ENCODE measurements around the gene CXCL16.

Gene CXCL16

GRCh38 chr17:4739122-4740024 is at the start of gene CXCL16, which contains the start of gene ZMYND15:
Gene CXCL16 (minus strand): TSS chr17:4739928. CDS start chr17:4739339, 589 bp downstream.
Gene ZMYND15 (plus strand): TSS chr17:4739833. CDS start chr17:4740549, 716 bp downstream.
- DNase-seq: no peak

- no peak for DNase-seq
Observed at GRCh38 chr17:4788807-4789700, 49.3 kb upstream of the CXCL16 start, which contains the start of gene GLTPD2. Gene GLTPD2 (plus strand): TSS chr17:4788964. CDS start chr17:4789012, 48 bp downstream.

DNA sequence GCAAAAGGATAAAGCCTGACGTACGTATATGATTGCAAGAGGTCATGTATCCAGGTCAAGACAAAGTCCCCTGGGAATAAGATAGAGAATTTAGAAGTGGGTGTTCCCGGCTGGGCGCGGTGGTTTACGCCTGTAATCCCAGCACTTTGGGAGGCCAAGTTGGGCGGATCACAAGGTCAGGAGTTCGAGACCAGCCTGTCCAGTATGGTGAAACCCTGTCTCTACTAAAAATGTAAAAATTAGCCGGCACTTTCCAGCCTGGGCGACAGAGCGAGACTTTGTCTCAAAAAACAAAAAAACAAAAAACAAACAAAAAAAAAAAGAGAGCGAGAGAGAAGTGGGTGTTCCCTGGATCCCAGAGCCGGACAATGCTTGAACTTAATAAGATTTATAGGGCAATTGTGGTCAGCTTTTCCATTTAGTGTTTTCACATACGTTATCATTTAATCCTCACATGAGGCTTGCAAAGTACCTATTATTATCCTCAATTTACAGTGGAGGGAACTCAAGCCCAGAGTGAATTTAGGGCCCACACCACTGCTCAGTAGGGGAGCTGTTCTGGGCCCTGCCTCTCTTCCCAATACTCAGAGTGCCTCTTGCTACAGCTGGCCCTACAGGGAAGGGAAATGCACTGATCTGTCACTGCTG is 48.6 kb upstream of the CXCL16 start:
- DNase-seq: no peak

DNA sequence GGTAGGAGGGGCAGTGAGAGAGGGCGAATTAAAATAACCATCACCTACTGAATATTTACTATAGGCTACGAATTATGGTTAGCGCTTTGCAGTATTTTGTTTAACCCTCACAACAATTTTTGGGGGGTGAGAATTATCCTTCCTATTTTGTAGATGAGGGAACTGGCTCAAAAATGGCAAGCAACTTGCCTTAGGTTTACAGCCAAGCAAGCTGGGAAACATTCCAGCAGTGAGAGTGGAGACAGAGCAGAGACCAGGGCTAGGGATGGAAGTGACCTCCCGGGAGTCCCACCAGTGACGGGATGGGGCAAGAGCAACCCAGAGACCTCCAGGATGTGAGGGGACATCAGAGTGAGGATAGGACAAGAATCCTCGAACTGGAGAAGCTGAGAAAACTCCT is 46.8 kb upstream of the CXCL16 start:
- no peak for DNase-seq

GRCh38 chr17:4786106-4786511 is 46.4 kb upstream of the CXCL16 start, which contains the start of gene VMO1:
Gene VMO1 (minus strand): TSS chr17:4786364. CDS start chr17:4786352, 12 bp downstream.
- DNase-seq: peak; percentile 73

- DNase-seq: no peak
Observed at GRCh38 chr17:4785311-4786105, 45.8 kb upstream of the CXCL16 start.

- DNase-seq: no peak
Observed at GRCh38 chr17:4782652-4783051, 42.9 kb upstream of the CXCL16 start.

GRCh38 chr17:4780325-4780955 is 40.7 kb upstream of the CXCL16 start:
- no peak for DNase-seq

GRCh38 chr17:4777969-4778760 is 38.4 kb upstream of the CXCL16 start:
- no peak for DNase-seq

DNA sequence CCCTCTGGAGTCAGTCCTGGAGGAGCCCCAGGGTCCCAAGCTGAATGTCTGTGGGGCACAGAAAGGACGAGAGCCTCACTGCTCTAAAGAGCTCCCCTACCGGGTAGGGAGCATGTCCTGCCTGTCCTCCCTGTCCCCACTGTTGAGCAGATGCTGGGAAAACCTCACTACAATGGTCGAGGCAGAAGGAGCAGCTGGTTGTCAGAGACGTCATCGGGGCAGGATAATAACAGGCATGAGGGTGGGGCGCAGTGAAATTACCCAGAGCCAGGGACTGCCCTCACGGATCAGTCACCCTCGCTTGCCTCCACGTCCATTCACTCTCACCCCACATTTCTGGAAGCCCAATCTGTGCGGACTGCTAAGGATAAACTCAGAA is 32.5 kb upstream of the CXCL16 start:
- no peak for DNase-seq

GRCh38 chr17:4771519-4772234 is 31.9 kb upstream of the CXCL16 start, which contains the start of gene TM4SF5:
Gene TM4SF5 (plus strand): TSS chr17:4771886. CDS start chr17:4771923, 37 bp downstream.
- no peak for DNase-seq

- DNase-seq: peak; percentile 31
Observed at GRCh38 chr17:4769628-4770027, 29.9 kb upstream of the CXCL16 start.

DNA sequence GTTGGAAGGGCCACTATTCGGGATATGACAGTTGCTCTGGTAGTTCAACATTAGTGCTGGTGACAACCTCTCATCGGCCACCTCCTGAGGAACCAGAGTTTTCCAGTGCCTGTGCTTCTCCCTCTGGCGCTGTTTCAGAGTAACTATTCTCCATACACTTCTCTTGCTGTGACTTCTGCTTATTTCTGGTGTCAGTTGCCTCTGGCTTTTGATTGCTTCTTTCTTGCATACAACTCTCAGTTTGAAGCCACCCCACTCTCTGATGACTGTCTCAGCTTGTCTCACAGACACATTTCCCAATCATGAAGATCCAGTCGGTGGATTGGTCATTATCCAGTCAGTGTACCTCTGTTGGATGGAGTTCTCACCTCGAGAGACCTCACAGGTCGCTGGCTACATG is 28.6 kb upstream of the CXCL16 start:
- DNase-seq: peak; percentile 71

- DNase-seq: peak; percentile 64
Observed at GRCh38 chr17:4766723-4767122, 27.0 kb upstream of the CXCL16 start.

- peak; percentile 94 for DNase-seq
Observed at GRCh38 chr17:4766201-4766600, 26.5 kb upstream of the CXCL16 start.

DNA sequence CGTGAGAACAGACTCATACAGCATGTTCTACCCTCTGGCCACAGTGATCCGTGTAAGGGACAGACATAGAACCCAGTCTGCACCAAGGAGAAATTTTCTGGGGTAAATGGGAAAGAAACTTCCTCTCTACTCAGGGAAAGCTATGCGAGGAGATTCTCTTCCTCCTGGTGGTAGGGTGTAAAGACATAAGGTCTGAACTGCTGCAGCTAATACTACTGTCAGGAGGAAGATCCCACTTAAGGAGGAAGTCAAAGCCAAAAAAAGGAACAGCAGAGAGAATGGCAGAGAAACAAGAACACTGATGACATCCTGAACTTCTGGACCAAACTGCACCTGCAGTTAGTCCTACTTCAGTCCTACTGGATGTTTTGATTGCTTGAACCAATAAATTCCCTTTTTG is 24.9 kb upstream of the CXCL16 start:
- DNase-seq: peak; percentile 91

DNA sequence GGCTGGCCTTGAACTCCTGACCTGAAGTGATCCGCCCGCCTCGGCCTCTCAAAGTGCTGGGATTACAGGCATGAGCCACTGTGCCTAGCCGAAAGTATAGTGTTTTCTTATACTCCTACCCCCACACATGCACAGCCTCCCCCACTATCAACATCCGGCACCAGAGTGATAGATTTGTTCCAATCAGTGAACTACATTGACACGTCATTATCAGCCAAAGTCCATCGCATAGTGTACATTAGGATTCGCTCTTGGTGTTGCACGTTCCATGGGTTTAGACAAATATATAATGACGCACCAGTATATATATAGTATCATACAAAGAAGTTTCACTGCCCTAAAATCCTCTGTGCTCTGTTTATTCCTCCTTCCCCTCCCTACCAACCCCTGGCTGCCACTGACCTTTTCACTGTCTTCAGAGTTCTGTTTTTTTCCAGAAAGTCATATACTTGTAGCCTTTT is 20.1 kb upstream of the CXCL16 start:
- DNase-seq: peak; percentile 94

GRCh38 chr17:4753392-4753791 is 13.7 kb upstream of the CXCL16 start:
- no peak for DNase-seq

- DNase-seq: peak; percentile 83
Observed at GRCh38 chr17:4751932-4752331, 12.2 kb upstream of the CXCL16 start.

GRCh38 chr17:4750606-4751005 is 10.9 kb upstream of the CXCL16 start:
- no peak for DNase-seq

Measured in MV-4-11 (cell line).